Vagina (tissue), 2 donors: ENCODE results near the gene THBS3.

Source experiments
- CTCF ChIP-seq, 3 experiments: fragments of 450-650 bp in 2 of 3; fragments of 200-600 bp in 1 of 3; sonication (generic) in 1 of 3; IDR thresholded peaks; one replicate each; pipeline ENCODE4 v1.5.1; 2017 to 2019; ENCODE audit warnings: antibody characterized with exemption in 3 of 3, mild to moderate bottlenecking in 2 of 3, moderate library complexity in 2 of 3
- POLR2A ChIP-seq, 2 donors: fragments of 450-650 bp; IDR thresholded peaks; one replicate each; pipeline ENCODE4 v1.6.1; 2017; ENCODE audit warnings: antibody characterized with exemption in 2 of 2, mild to moderate bottlenecking in 2 of 2, moderate library complexity in 2 of 2

GRCh38 chr1:155169541-155169940, 38.2 kb downstream of the THBS3 start:
- TF ChIP-seq CTCF (IDR thresholded peaks at IDR 0.05) (no peak), POLR2A (IDR thresholded peaks at IDR 0.05) (no peak)
